Activated gamma-delta T cell treated with anti-CD3 and anti-CD28 coated beads, Interleukin-2, amount 50 U/mL, for 16 hours (primary cell): ENCODE data around the gene UCP2.
"Not testable (repeated sequence)": the region's sequence is repeated elsewhere in the genome, so short reads cannot be mapped to it uniquely, and the experiment has no call there.

Experiments
- DNase-seq: peaks from one replicate; pipeline ENCODE4 v3.0.0-alpha.2; 2020; ENCODE audit warnings: low read depth

The UCP2 gene

DNA sequence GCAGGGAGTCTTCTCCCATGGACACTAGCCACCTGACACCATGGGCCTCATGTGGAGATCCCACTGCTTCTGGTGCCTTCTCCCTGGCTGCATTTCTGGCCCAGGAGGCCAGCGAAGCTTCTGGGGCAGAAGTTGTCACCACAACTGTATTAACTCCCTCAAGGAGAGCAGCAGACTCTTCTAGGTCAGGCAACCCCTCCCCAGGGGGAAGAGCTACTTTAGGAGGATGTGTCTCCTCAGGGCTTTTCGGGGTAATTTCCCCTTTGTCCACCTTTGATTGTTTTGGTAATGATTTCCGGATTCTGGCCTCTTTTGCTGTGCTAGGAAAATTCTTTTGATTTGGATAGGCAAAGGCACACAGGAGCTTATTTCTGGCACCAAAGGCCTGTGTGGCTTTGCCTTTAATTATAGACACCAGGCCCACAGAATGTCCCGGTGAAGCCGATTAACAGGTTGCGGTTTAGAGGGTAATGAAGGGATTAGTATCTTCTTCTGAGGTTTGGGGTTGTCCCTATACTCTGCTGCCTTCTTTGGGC lies 8.9 kb upstream of the UCP2 start:
- DNase-seq, result no peak

- DNase-seq, result no peak
Observed at GRCh38 chr11:73990730-73991129, 8.1 kb upstream of the UCP2 start.

- no peak for DNase-seq
Observed at GRCh38 chr11:73989156-73989555, 6.5 kb upstream of the UCP2 start.

DNA sequence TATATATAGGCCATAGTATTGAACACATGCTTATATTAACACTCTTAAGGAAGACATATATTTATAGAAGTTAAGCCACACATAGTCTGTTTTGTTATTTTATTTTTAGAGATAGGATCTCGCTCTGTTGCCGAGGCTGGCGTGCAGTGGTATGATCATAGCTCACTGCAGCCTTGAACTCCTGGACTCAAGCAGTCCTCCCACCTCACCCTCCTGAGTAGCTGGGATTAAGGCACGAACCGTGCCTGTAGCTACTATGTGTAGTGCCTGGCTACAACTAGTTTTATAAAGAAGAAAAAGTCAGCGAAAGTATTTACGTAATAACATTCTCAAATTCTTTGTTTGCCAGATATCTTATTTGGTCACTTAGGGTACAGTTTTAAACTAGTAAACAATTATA lies 5.6 kb upstream of the UCP2 start:
- DNase-seq, result no peak

- not testable (repeated sequence) for DNase-seq
Observed at GRCh38 chr11:73985661-73986060, 3.0 kb upstream of the UCP2 start.

GRCh38 chr11:73983741-73984538 lies 1.3 kb upstream of the UCP2 start:
- DNase-seq, result no peak

- peak; percentile 84 for DNase-seq
Observed at GRCh38 chr11:73982990-73983740, 522 bp upstream of the UCP2 start.

- DNase-seq, result no peak
Observed at GRCh38 chr11:73981051-73981805, 1.4 kb downstream of the UCP2 start.

DNA sequence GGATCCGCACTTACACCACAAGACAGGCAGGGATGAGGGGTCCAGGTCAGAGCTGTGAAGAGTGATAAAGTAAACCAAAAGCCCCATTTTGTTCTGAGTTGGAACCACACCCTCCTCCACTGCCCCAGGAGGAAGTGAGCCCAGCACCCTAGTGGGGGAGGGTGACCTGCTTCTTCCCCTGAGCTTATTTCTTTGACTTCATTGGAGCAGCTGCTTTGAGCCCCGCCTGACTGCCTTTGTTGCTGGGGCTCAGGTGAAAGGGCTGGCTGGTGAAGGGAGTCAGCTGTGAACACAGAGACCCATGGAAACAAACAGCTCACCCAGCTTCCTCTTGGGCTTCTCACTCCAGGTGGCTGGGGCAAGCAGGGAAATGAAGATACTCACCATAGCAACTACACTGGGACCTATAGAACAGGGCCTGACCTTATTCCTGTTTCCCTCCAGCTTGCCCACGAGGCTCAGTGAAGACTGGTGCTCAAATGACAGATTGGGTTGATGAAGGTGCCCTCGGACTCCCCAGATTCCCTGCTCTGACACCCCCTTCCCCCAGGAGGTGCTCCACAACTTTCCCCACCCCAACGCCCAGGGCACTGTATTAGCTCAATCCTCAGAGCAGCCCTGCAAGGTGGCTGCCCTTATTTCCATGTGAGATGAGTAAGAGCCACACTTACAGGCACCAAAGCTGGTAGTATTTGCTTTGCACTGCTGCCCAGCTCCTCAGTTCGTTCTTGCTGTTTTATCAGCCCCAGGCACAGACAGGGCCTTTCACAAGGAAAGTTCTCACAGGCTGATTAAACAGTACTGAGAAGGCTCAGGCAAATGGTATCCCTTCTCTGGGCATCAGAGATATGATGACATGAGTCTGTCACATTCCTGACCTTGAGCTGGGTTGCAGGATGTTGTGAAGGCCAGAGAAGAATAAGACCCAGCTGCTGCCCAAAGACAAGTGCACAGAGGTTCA lies 2.4 kb downstream of the UCP2 start:
- DNase-seq, result peak; percentile 70

GRCh38 chr11:73978576-73979086 lies 4.0 kb downstream of the UCP2 start:
- DNase-seq, result no peak

- no peak for DNase-seq
Observed at GRCh38 chr11:73977856-73978519, 4.7 kb downstream of the UCP2 start.

DNA sequence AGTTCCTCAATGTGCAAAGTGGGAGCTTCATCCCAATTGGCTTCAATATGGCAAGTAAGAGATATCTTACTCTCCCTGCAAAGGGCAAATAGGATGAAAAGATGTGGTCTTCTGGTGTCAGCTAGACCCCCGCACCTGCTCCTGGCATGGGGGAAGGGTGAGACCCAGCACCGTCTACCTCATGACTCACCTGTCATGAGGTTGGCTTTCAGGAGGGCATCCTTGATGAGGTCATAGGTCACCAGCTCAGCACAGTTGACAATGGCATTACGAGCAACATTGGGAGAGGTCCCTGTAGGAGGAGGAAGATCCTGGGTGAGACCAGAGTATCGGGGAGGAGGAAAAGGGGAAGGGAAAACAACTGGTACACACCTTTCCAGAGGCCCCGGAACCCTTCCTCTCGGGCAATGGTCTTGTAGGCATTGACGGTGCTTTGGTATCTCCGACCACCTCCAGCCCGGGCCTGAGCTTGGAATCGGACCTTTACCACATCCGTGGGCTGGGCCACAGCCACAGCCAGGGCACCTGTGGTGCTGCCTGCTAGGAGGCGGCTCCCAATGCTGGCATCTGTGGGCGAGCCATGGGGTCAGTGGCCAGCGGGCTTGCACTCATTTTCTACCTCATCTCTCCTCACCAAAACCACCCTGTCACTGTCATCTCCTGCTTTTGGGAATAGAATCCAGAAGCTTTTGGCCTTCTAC lies 6.0 kb downstream of the UCP2 start:
- no peak for DNase-seq

GRCh38 chr11:73975479-73975757 lies 7.2 kb downstream of the UCP2 start:
- no peak for DNase-seq

GRCh38 chr11:73974604-73975478 lies 7.8 kb downstream of the UCP2 start:
- DNase-seq, result no peak

GRCh38 chr11:73972620-73973449 lies 9.8 kb downstream of the UCP2 start:
- no peak for DNase-seq

GRCh38 chr11:73972187-73972586 lies 10.5 kb downstream of the UCP2 start:
- no peak for DNase-seq

GRCh38 chr11:73971175-73971719 lies 11.4 kb downstream of the UCP2 start:
- DNase-seq, result no peak
